AG09319 (cell line): ENCODE measurements around the gene ZNF662.
"Not testable (repeated sequence)": the region's sequence is repeated elsewhere in the genome, so short reads cannot be mapped to it uniquely, and the experiment has no call there.

Source experiments
- DNase-seq: peaks from one replicate; pipeline ENCODE4 v3.0.0-alpha.2; 2010; ENCODE audit warnings: low read depth; ENCODE audit errors: extremely low read depth
- TF ChIP-seq, protein P1 (sequence below): IDR thresholded peaks from 2 replicates; pipeline ENCODE4 v1.5.1; 2011; ENCODE audit warnings: low read depth, mild to moderate bottlenecking, inconsistent platforms, low read length, moderate library complexity

Gene ZNF662

DNA sequence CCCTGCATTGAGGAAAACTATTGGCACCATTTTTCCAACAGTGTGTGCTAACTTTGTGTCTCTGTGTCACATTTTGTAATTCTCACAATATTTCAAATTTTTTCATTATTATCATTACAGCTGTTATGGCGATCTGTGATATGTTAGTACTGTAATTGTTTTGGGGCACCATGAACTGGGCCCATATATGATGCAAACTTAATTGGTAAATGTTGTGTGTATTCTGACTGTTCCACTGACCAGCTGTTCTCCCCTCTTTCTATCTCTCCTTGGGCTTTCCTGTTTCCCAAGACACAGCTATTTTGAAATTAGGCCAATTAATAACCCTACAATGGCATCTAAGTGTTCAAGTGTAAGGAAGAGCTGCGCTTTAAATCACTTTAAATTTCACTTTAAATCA, 28.1 kb upstream of the ZNF662 start:
- DNase-seq = no peak
- TF ChIP-seq, protein P1, sequence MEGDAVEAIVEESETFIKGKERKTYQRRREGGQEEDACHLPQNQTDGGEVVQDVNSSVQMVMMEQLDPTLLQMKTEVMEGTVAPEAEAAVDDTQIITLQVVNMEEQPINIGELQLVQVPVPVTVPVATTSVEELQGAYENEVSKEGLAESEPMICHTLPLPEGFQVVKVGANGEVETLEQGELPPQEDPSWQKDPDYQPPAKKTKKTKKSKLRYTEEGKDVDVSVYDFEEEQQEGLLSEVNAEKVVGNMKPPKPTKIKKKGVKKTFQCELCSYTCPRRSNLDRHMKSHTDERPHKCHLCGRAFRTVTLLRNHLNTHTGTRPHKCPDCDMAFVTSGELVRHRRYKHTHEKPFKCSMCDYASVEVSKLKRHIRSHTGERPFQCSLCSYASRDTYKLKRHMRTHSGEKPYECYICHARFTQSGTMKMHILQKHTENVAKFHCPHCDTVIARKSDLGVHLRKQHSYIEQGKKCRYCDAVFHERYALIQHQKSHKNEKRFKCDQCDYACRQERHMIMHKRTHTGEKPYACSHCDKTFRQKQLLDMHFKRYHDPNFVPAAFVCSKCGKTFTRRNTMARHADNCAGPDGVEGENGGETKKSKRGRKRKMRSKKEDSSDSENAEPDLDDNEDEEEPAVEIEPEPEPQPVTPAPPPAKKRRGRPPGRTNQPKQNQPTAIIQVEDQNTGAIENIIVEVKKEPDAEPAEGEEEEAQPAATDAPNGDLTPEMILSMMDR = no peak

DNA sequence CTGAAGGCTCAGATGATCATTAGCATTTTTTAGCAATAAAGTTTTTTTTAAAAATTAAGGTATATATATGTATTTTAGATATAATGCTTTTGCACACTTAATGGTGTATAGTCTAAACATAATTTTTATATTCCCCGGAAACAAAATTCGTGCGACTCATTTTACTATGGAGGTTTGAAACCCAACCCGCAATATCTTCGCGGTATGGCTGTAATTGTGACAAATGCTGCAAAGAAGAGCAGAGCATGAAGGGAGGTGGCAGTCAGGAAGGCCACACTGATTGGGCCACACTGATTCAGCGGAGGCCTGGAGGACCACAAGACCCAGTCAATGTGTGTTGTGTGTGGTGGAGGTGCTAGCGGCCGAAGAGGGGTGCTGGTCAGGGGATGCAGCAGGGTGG, 25.8 kb upstream of the ZNF662 start:
- no peak for DNase-seq
- TF ChIP-seq, protein P1 = no peak

DNA sequence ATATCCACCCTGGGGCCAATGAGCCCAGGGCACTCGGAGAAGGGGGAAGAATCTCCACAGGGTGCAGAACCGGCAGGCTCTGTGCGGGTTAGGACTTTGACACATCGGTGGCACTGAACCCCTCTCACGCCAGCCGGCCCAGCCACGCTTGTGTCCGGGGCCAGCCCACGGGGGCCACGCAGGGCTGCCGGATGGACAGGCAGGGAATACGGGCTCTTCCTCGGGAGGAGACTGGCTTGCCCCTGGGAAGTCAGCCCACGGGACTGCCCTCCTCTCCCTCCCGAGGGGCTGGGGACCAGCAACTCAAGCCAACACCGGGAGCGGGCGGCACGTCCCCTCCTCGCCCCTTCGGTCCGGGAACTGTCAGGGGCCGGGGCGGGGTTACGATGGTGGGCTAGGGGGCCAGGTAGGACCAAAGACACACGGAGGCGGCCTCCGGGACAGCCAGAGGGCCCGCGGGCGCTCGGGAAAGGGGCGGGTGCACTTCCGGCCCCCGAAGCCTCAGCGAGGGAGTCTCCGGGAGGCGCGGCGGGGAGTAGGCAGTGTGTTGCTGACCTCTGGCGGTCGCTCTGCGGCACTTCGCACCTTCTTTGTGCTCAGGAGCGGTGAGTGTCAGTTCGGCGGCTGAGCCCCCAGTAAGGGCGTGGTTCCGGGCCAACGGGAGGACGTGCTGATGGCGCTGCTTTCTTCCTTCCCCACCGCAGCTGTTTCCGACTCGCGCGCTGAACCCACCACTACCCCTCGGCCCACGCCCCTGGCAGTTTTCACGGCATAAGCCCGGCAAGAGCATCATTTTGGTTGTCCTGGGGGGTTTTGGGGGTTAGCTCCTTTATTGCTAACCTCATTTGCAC, 25.1 kb upstream of the ZNF662 start:
- TF ChIP-seq, protein P1 = peak; percentile 89
- peak; percentile 38 for DNase-seq

DNA sequence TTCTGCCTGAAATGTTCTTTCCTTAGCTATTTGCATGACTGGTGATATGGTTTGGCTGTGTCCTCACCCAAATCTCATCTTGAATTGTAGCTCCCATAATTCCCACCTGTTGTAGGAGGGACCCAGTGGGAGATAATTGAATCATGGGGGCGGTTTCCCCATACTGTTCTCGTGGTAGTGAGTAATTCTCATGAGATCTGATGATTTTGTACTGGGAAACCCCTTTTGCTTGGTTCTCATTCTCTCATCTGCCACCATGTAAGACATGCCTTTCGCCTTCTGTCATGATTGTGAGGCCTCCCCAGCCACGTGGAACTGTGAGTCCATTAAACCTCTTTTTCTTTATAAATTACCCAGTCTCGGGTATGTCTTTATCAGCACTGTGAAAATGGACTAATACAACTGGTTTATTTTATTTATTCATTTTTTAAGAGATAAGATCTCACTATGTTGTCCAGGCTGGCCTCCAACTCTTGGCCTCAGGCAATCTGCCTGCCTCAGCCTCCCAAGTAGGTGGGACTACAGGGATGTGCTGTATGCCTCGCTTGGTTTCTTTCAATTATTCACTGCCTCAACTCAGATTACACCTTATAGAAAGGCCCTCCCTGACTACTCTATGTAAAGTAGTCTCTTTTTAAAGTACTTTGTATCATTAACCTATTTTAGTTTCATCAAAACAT, 22.6 kb upstream of the ZNF662 start:
- not testable (repeated sequence) for DNase-seq

DNA sequence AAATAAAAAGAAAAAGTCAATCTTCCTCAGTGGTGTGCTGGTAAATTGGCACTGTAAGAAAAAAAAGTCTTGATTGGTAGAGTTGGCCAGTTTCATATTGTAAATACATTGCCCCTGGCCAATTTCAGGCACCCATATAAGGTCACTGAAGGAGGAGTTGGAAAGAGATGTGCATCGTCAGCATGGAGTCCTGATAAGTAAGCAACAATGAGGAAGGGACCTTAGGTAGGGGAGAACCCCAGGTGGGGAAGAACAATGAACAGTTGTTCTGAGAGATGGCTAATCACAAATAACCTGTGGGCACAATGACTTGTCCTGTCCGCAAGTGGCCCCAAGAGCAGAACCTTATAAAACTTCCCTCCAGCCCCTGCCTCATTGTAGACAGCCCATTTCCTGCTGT, 21.6 kb upstream of the ZNF662 start:
- no peak for DNase-seq
- TF ChIP-seq, protein P1 = no peak

DNA sequence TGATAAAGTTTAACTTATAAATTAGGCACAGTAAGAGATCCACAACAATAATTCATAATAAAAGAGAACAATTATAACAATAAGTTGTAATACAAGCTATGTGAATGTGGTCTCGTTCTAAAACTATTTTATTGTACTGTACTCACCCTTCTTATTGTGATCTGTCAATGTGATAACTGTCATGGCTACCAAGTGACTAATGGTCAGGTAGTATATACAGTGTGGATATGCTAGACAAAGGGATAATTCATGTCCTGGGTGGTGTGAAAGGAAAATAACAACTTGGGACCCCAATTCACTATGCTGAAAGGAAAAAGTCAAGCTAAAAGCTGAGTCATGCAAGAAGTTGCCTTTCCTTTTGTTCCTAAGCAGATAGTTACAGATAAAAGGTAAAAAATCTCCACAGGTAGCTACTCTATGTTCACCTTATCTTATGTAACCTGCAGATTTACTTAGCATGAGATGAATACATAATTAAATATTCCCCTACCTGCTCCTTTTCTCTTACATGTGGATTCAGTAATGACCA, 19.6 kb upstream of the ZNF662 start:
- DNase-seq = no peak
- TF ChIP-seq, protein P1 = no peak

DNA sequence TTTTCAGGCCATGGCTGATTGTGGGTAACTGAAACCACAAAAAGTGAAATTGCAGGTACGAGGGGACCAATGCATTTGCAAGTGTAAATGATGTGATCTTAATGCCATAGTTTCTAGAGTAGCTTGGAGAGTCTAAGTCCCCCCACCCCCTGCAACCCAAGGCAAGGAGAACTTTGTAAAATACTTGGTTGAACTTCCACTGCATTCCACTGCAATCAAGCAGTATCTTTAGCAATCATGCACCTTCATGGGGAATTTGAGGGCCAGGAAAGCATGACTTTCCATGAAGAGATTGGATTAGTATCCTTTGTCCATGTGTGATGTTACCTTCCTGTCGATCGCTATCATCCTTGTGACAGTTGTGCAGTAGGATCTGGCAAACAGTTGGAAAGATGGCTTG, 18.9 kb upstream of the ZNF662 start:
- TF ChIP-seq, protein P1 = no peak
- no peak for DNase-seq
